Measurements from ENCODE around the gene FAM83F. TPM values are rescaled to one million over a fixed set of nuclear protein-coding genes. Genes with fewer than 3 reads are reported as not detected.

The FAM83F gene
- total and polyA plus RNA-seq, 2 donors (not counting 1 experiment from before 2014, with no cell fraction given), result not detected

GRCh38 chr22:40053460-40053859 is 58.7 kb downstream of the FAM83F start:
- no peak overlapping the region for H3K9ac ChIP-seq (ENCODE audit: insufficient read depth, low read length)
- no peak overlapping the region for H3K4me3 ChIP-seq (replicated peaks in 1 of 4; ENCODE audit: control extremely low read depth in 1 of 4, insufficient read depth in 1 of 4, low read depth in 3 of 4, low read length in 4 of 4)
- no peak overlapping the region for H2AFZ ChIP-seq (ENCODE audit: low read length)
- no peak for TF ChIP-seq CTCF (conservative IDR thresholded peaks at IDR 0.05 in 1 of 2, IDR thresholded peaks at IDR 0.05 in 1 of 2; ENCODE audit: low read depth in 1 of 2, low read length in 2 of 2)
- TF ChIP-seq EZH2 (IDR thresholded peaks at IDR 0.05; ENCODE audit: low read length, missing control alignments), result no peak
- no peak for DNase-seq (ENCODE audit: low read depth in 2 of 2)
- no peaks in the 10 kb centered on the region for H4K20me1 ChIP-seq (ENCODE audit: control insufficient read depth, extremely low read depth, insufficient read depth, low read length)
- no peak overlapping the region for H3K27ac ChIP-seq (ENCODE audit: insufficient read depth, low read length)
- H3K36me3 ChIP-seq (ENCODE audit: control insufficient read depth, insufficient read depth, low read length), result no peaks in the 10 kb centered on the region
- no peak overlapping the region for H3K4me2 ChIP-seq (ENCODE audit: extremely low read depth, insufficient read depth, low read length)
- H3K9me3 ChIP-seq (ENCODE audit: control insufficient read depth, insufficient read depth, low read depth, low read length), result no peaks in the 10 kb centered on the region
- no peaks in the 10 kb centered on the region for H3K4me1 ChIP-seq (ENCODE audit: control insufficient read depth, extremely low read depth, insufficient read depth, low read length)
- peaks cover 4% of the 10 kb centered on the region for H3K27me3 ChIP-seq (ENCODE audit: control insufficient read depth, insufficient read depth, low read length)
- H3K79me2 ChIP-seq (ENCODE audit: control insufficient read depth, insufficient read depth, low read length), result no peaks in the 10 kb centered on the region

GRCh38 chr22:40054486-40054885 is 59.7 kb downstream of the FAM83F start:
- Histone ChIP-seq H3K9me3 (ENCODE audit: control insufficient read depth, insufficient read depth, low read depth, low read length) (no peaks in the 10 kb centered on the region), H3K79me2 (ENCODE audit: control insufficient read depth, insufficient read depth, low read length) (no peaks in the 10 kb centered on the region), H3K36me3 (ENCODE audit: control insufficient read depth, insufficient read depth, low read length) (no peaks in the 10 kb centered on the region), H4K20me1 (ENCODE audit: control insufficient read depth, extremely low read depth, insufficient read depth, low read length) (no peaks in the 10 kb centered on the region), H3K4me2 (ENCODE audit: extremely low read depth, insufficient read depth, low read length) (no peak overlapping the region), H3K4me3 (replicated peaks in 1 of 4; ENCODE audit: control extremely low read depth in 1 of 4, insufficient read depth in 1 of 4, low read depth in 3 of 4, low read length in 4 of 4) (no peak overlapping the region), H3K27me3 (ENCODE audit: control insufficient read depth, insufficient read depth, low read length) (peaks cover 4% of the 10 kb centered on the region), H3K9ac (ENCODE audit: insufficient read depth, low read length) (no peak overlapping the region), H3K4me1 (ENCODE audit: control insufficient read depth, extremely low read depth, insufficient read depth, low read length) (no peaks in the 10 kb centered on the region), H3K27ac (ENCODE audit: insufficient read depth, low read length) (no peak overlapping the region), H2AFZ (ENCODE audit: low read length) (no peak overlapping the region)
- DNase-seq (ENCODE audit: low read depth in 2 of 2), result no peak
- TF ChIP-seq EZH2 (IDR thresholded peaks at IDR 0.05; ENCODE audit: low read length, missing control alignments), result no peak
- no peak for TF ChIP-seq CTCF (conservative IDR thresholded peaks at IDR 0.05 in 1 of 2, IDR thresholded peaks at IDR 0.05 in 1 of 2; ENCODE audit: low read depth in 1 of 2, low read length in 2 of 2)

- DNase-seq (ENCODE audit: low read depth in 2 of 2), result no peak
- Histone ChIP-seq H4K20me1 (ENCODE audit: control insufficient read depth, extremely low read depth, insufficient read depth, low read length) (no peaks in the 10 kb centered on the region), H3K4me2 (ENCODE audit: extremely low read depth, insufficient read depth, low read length) (no peak overlapping the region)
Measured at GRCh38 chr22:40055143-40055883, 60.6 kb downstream of the FAM83F start.

More at GRCh38 chr22:40055143-40055883, 60.6 kb downstream of the FAM83F start:
- Histone ChIP-seq H3K27ac (ENCODE audit: insufficient read depth, low read length) (no peak overlapping the region), H3K27me3 (ENCODE audit: control insufficient read depth, insufficient read depth, low read length) (peaks cover 4% of the 10 kb centered on the region), H3K36me3 (ENCODE audit: control insufficient read depth, insufficient read depth, low read length) (no peaks in the 10 kb centered on the region), H2AFZ (ENCODE audit: low read length) (no peak overlapping the region), H3K9ac (ENCODE audit: insufficient read depth, low read length) (no peak overlapping the region), H3K4me1 (ENCODE audit: control insufficient read depth, extremely low read depth, insufficient read depth, low read length) (no peaks in the 10 kb centered on the region), H3K79me2 (ENCODE audit: control insufficient read depth, insufficient read depth, low read length) (no peaks in the 10 kb centered on the region), H3K4me3 (replicated peaks in 1 of 4; ENCODE audit: control extremely low read depth in 1 of 4, insufficient read depth in 1 of 4, low read depth in 3 of 4, low read length in 4 of 4) (no peak overlapping the region), H3K9me3 (ENCODE audit: control insufficient read depth, insufficient read depth, low read depth, low read length) (no peaks in the 10 kb centered on the region)
- no peak for TF ChIP-seq CTCF (conservative IDR thresholded peaks at IDR 0.05 in 1 of 2, IDR thresholded peaks at IDR 0.05 in 1 of 2; ENCODE audit: low read depth in 1 of 2, low read length in 2 of 2)
